GM19035 (cell line): Measurements from ENCODE around the gene SIPA1L2.

Experiments
- ATAC-seq: cut with Tn5 transposase; IDR thresholded peaks from one replicate; pipeline ENCODE4 v1.9.1; 2021; ENCODE audit not compliant: unreplicated experiment

Gene SIPA1L2

GRCh38 chr1:232593717-232594502 is 36.0 kb downstream of the SIPA1L2 start:
- no peak for ATAC-seq

GRCh38 chr1:232591344-232591743 is 38.6 kb downstream of the SIPA1L2 start:
- ATAC-seq, result no peak

GRCh38 chr1:232590744-232591082 is 39.2 kb downstream of the SIPA1L2 start:
- ATAC-seq, result peak; percentile 64

- ATAC-seq, result no peak
Observed at GRCh38 chr1:232589812-232590743, 39.9 kb downstream of the SIPA1L2 start.

- no peak for ATAC-seq
Observed at GRCh38 chr1:232589111-232589811, 40.7 kb downstream of the SIPA1L2 start.

- no peak for ATAC-seq
Observed at GRCh38 chr1:232587141-232588008, 42.6 kb downstream of the SIPA1L2 start.

GRCh38 chr1:232586679-232587078 is 43.3 kb downstream of the SIPA1L2 start:
- ATAC-seq, result no peak

GRCh38 chr1:232585486-232585885 is 44.4 kb downstream of the SIPA1L2 start:
- no peak for ATAC-seq

GRCh38 chr1:232581932-232582331 is 48.0 kb downstream of the SIPA1L2 start:
- no peak for ATAC-seq
